ENCODE results near the gene NACC2.

- TF ChIP-seq CTCF (conservative IDR thresholded peaks at IDR 0.05; ENCODE audit: low read length) (no peak), EZH2phosphoT487 (IDR thresholded peaks at IDR 0.05; ENCODE audit: borderline replicate concordance) (no peak)
These were observed 124.8 kb downstream of the NACC2 start for GRCh38 chr9:135970128-135970815.
